Peyer's patch (tissue), 4 donors: Measurements from ENCODE around the gene ATN1.

ENCODE experiments used
- POLR2A ChIP-seq, 2 donors: fragments of 450-650 bp; IDR thresholded peaks; one replicate each; pipeline ENCODE4 v1.5.1; 2017; ENCODE audit warnings: antibody characterized with exemption in 2 of 2, mild to moderate bottlenecking in 2 of 2, moderate library complexity in 2 of 2
- TF ChIP-seq, protein P1 (sequence below), 6 experiments: fragments of 450-650 bp in 4 of 6; fragments of 200-600 bp in 2 of 6; sonication (generic) in 1 of 6; IDR thresholded peaks; one replicate each; pipeline ENCODE4 v1.5.1; 2017 to 2019; ENCODE audit warnings: antibody characterized with exemption in 6 of 6, mild to moderate bottlenecking in 3 of 6, moderate library complexity in 1 of 6

DNA sequence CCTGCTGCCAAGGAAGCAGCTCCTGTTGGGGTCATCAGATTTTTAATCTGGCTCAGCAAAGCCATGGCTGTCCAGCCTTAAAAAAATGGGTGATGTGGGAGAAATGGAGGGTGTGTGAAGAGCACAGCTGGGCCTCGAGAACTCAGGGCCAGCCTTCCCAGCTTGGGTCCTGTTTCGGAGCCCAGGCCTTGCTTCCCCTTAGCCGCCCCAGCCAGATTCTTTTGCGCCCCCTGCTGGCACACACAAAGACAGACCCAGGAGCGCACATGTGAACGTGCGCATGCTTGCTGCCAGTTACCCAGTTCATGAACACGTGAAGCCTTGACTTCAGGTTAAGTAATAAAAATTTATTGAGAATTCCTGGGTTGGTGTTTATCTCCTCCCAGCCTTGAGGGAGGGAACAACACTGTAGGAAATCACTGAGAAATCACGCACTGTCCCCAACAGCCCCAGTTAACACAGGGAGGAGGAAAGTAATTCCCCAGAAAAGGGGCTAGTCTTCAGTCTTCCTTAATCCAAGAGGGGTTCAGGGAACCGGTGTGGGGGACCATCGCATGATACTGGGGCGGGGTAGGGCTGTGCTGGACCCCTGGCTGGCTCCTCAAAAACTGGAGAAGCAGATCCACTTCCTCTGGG is 37.4 kb downstream of the ATN1 start:
- peak; percentile 41 to 76 for TF ChIP-seq POLR2A (IDR thresholded peaks at IDR 0.05)
- TF ChIP-seq, protein P1, sequence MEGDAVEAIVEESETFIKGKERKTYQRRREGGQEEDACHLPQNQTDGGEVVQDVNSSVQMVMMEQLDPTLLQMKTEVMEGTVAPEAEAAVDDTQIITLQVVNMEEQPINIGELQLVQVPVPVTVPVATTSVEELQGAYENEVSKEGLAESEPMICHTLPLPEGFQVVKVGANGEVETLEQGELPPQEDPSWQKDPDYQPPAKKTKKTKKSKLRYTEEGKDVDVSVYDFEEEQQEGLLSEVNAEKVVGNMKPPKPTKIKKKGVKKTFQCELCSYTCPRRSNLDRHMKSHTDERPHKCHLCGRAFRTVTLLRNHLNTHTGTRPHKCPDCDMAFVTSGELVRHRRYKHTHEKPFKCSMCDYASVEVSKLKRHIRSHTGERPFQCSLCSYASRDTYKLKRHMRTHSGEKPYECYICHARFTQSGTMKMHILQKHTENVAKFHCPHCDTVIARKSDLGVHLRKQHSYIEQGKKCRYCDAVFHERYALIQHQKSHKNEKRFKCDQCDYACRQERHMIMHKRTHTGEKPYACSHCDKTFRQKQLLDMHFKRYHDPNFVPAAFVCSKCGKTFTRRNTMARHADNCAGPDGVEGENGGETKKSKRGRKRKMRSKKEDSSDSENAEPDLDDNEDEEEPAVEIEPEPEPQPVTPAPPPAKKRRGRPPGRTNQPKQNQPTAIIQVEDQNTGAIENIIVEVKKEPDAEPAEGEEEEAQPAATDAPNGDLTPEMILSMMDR (IDR thresholded peaks at IDR 0.05), result peak; percentile 92 to 98 (median 96)
